GM19455 (cell line): ENCODE results near the gene TBC1D22A.

Experiments
- ATAC-seq: cut with Tn5 transposase; IDR thresholded peaks from one replicate; pipeline ENCODE4 v1.9.1; 2021; ENCODE audit not compliant: unreplicated experiment

TBC1D22A gene

DNA sequence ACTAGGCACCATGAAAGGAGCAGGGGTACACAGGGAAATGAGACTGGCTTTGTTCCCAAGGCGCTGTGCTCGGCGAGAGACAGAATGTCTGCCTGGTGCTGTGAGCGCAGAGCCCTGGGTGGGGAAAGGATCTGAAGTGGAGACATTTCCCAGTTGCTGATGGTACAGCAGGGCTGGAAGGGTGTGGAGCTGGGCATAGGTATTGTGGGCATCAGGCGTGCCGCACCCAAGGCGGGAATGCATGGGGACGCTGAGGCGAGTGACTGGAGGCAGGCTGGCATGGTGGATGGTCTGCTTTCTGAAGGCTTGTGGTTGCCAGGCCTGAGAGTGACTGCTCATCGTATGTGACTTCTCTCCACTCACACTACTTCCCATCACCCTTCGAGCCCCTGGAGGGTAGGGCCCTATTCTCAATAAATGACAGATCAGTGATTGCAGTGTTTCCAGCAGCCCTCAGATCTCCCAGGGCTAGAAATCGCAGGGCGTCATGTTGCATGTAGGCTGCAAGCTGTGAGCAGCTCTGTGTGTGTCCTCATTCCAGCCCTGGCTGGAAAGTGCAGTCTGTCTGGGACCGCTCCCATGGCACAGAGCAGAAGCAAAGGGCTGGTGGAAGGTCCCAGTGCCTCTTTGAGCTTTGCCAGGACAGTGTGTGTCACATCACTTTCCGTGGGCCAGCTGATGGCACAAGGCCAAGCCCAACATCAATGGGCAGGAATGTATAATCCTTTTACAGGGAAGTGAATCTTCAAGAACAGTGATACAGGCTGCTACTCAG, 67.7 kb downstream of the TBC1D22A start:
- ATAC-seq: no peak

DNA sequence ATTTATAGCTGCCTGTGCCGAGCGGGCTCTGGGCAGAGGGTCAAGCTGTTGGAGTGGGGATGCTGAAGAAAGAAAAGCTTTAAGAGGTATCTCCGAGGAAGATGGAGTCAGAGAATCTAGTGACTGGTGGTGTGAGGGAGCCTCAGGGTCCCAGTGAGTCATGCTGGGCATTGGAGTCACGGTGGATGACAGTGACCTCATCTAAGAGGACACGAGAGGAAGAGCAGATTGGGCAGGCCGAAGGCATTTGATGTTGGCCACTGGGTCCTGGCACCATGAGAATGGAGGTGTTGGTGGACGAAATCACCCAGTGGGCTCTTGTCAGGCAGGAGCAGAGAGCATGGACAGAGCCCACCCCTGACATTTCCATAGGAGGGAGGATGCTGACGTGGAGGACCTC, 68.4 kb downstream of the TBC1D22A start:
- ATAC-seq: no peak

DNA sequence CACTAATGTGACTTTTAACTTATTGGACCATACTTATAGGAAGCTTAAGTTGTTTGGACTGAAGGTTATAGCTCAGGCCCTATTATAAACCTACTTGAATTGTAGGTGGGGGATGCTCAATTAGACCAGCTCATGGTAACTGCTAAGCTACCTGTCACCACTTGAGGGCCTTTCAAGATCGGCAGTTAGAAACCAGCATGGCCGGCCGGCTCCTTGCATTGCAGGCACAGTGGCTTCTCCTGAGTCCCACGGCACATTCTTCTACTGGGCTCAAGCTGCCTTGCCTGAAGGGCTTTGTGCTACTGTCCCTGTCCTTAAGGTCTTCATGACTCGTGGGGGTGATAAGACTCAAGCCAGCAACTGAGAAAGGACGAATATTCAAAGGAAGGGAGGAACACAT, 70.8 kb downstream of the TBC1D22A start:
- no peak for ATAC-seq

DNA sequence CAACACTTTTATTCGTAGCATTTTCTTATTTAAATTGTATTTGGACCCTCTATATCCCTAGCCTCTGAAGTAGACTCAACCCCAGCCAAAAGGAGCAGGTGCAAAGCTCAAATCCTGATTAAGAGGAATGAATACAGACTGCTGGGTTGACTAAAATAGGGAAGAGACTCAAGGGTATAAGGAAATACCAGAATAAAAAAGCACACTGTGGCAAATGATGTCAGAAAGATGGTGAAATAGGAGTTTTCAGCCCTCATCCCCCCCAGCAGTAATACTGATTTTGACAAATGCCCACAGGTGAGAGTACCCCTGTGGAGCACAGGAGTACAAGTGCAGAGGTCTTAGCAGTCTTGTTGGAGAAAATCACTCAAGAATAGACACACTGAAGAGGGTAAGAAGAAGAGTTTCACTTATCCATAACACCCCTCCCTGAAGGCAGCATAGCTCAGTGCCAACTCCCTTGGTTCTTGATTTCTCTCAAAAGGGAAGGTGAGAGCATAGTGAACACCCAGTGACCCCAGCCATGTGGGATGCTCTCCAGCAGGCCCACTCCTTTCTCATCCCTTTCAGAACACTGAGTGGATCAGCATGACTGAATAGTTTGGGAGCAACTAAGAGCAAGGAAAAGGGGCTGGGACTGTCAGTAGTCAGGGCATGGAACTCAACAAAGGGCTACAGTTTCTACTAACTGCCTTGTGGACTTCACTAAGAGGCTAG, 71.7 kb downstream of the TBC1D22A start:
- no peak for ATAC-seq

DNA sequence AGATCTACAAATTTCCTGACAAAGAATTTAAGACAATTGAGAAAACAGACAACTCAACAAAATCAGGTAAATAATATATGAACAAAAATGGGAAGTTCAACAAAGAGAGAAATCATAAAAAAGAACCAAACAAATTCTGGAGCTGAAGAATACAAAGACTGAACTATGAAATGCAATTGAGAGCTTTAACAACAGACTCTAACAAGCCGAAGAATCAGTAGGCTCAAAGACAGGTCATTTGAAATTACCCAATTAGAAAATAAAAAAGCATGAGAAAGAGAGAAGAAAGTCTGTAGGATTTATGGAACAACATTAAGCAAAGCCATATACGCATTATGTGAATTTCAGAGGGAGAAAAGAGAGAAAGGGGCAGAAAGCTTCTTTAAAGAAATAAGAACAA, 72.8 kb downstream of the TBC1D22A start:
- no peak for ATAC-seq

DNA sequence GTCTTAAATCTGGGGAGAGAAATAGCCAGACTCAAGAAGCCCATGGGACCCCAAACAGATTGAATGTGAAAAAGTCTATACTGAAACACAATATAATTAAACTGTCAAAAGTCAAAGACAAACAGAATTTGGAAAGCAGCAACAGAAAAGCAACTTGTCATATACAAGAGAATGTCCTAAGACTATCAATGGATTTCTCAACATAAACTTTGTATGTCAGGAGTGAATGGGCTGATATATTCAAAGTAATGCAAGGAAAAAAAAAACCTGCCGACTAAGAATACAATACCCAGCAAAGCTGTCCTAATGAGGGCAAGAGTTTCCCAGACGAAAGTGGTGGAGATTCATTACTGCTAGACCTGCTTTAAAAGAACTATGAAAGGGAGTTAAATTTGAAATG, 73.2 kb downstream of the TBC1D22A start:
- ATAC-seq: no peak

DNA sequence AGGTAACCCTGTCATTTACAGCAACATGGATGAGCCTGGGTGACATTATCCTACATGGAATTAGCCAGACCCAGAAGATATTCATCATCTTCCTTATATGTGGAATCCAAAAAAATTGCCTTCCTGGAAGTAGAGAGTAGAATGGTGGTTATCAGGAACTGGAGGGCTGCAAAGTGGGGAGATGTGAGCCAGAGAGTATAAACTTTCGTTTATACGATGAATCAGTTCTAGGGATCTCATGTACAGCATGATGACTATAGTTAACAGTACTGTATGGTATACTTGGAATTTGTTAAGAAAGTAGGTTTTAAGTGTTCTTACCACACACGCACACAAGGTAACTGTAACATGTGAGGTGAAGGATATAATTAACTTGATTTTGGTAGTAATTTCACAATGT, 79.1 kb downstream of the TBC1D22A start:
- ATAC-seq: no peak

DNA sequence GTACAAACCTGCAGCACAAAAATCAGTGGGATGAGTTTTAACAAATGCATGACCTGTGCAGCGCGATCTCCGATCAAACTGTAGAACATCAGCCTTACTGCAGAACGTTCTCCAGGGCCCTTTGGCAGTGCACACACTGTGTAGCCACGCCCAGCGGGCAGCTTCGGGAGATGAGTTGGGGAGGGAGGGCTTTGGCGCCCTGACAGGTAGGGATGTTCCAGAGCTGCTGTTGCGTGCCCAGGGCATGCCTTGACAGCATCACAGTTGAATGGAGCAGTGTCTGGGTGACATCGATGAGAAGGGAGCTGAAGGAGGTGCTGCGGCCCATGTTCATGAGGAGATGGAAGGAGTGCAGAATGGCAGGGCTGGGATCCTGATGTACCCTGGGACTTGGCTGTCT, 80.2 kb downstream of the TBC1D22A start:
- no peak for ATAC-seq

DNA sequence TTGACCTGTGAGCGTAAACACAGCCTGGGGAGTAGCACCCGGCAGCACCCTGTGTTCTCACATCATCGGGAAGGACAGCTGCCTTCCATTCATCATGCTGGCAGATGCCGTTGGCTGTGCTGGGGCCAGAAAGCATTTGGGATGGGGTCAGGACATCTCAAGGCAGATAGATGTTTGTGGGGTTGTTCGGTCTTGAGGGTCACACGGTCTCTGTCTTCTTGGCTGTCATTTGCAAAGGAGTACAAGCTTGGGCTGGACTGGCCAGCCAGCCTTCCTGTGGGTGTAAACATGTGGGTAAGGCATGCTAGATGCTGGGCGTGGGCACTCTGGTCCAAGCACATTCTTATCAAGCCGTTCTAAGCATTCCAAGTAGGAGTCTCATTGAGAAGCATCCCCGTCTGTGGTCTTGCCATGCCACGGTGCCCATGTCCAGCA, 81.4 kb downstream of the TBC1D22A start:
- ATAC-seq: no peak

DNA sequence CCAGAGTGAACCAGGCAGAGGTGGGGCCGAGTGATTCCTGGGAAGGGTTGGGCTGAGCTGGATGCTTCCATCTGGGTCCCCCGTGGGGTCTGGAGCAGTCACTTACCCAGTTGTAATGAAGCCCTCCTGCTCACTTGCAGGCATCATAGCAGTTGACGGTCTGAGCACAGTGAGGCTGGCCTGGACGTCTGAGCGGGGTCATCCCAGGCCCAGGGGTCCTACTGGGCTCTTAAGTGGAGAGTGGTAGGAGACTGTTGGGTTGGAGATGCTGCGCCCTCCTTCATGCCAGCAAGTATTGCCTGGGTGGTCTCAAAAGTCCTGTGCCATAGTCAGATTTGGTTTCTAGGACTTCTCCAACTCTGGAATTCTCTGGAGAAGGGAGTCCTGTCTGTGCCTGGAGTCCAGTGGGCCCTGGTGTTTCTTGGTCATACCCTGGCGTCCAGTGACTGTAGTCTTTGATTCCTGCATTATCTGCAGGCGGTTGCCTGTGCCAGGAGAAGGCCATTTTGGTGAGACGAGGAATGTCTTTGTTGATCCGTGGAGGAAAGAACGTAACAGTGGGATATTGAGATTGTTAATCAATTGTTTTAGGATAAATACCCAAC, 82.3 kb downstream of the TBC1D22A start:
- no peak for ATAC-seq

DNA sequence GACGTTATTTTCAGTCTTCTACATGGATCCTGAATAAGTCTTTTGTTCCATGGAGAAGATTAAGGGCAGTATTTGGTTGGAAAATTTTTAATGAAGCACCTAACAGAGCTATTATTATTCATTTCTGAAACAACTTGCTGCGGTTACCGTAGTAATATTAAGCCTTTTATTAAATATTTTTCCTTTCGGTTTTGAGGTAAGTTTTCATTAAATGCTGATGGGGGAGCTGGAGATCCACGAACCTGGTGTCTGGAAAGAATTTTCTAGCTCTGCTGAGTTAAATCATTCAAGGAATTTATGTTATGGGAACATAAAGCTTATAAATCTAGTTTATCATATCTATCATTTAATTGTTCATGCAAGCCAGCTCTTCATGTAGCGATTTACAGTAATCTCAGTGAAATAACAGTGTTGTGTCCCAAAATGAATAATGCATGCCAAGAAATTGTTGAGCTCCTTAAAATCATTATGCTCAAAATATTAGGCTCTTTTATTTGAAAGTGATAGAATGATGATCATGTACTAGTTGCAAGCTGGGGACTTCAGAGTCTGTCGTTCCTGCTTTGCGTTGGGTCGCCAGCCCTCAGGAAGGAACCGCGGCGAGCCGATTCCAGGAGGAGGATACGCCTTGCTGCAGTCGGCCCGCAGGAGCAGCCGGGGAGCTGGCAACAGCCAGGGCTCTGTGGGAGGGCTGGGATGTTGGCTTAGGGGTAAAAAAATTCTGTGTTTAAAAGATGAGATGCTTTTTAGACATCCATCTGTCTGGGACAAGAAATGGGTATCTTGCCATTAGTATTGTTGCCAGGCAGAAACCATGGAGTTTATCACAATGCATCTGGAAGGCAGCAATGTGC, 83.1 kb downstream of the TBC1D22A start:
- no peak for ATAC-seq

DNA sequence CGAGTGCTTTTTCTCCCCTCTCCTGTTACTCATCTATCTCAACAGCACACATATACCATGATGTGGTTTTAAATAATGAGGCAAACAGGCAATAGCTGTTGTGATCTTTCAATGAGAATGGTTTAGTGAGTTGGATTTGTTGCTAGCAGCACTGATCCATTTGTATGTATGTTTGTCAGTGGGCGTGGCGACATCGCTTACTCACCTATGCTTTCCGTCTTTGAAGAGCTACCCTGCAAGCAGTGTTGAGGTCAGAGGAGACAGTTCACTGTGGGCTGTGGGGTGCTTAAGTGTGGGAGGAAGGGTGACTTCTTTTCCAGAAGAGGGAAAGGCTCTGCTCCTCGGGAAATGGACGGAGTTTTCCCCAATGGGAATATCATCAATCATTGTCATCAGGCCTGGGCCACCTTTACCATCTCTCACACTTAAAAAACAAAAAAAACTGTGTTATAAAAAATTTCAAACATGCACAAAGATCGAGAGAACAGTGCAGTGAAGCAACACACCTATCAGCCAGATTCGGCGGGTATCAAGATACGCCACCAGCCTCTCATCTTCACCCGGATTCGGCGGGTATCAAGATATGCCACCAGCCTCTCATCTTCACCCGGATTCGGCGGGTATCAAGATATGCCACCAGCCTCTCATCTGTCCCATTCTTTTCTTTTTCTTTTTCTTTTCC, 83.8 kb downstream of the TBC1D22A start:
- ATAC-seq: no peak

DNA sequence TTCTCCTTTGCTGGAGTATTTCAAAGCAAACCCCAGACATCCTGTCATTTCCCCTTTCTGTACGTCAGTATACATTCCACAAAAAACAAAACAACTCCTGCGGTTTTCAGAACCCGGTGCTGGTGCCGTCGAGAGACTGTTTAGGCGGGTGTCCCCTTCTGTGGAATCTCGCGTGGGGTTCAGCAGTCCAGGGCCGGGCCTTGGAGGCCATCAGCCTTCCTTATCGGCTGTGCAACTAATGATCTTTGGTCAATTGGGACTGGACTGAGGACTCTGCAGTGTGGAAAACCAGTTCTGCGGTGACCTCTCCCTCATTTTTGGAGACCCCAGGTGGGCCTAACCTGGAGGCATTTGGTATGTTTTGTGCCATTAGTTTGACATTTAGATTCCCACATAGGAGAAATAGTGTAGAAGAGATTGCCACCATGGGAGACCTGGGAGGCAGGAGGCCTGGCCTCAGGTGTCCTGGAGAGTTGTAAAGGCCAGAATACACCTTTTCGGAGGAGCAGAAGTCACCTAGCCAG, 84.4 kb downstream of the TBC1D22A start:
- no peak for ATAC-seq

DNA sequence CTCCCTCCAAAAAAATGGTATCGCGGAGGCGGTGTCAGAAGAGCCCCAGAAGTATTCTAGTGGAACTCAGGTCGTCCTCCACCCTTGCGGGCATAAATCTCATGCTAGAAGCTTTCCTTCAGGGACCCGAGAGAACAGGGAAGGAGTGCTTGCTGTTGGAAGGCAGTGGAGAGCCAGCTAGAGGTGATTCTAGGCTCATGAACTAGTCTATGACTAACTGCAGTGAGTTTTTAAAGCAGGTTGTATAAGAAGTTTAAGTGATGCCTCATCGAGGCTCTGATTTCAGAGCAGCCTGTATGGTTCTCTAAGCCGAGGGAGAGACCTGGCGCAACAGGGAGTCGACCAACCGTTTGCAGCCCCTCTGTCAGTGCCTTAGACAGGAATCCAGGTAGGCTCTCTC, 85.7 kb downstream of the TBC1D22A start:
- no peak for ATAC-seq

DNA sequence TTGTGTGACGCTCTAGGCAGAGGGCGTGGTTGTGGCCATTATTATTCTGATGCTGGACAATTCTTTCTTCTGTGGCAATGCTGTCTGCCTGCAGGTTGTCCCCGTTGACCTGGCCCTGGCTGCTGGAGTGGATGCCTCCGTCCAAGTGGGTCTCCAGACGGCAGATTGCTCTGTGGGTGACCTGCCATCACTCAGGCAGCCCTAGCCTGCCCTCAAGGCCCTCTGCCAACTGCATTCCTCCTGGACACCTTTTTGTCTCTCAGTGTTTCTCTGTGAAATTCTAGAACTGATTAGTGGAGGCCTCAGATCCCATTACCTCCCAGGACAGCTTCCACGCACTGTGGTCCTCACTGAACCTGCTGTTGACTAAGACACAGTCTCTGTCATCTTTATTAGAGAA, 86.7 kb downstream of the TBC1D22A start:
- ATAC-seq: no peak

DNA sequence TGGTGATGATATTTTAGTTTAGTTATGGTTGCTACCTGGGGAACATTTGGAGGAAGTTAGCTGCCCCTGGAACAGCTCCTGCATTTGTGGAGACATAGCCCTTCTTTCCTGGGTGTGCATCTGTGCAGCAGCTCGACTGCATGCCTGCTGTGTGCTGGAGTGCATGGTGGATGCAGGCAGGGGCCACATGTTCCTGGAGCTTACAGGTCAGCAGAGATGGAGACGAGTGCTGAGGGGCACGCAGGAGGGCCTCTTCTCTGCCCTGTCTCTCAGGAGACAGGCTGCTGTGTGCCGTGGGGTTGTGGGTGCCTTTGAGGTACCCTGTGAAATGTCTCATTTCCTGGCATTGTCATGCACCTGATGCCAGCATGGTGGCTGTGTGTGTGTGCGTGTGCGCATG, 87.5 kb downstream of the TBC1D22A start:
- no peak for ATAC-seq

DNA sequence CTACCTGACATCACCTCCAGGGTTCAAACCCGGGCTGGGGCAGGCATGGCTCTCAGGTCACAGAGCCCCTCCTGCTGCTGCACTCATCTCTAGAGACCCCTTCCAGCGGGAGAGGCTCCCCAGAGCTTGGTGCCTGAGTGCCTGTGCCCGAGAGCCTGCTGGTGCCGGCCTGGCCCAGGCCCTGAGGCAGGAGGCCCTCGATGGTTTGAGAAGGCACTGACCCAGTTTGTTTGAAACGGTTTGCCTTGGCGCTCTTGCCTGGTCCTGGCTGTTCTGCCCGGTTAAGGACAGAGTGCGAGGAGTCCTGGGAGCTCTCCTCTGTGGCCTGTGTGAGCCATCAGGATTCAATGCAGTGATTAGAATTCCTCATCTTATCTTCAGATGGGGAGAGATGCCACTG, 88.9 kb downstream of the TBC1D22A start:
- no peak for ATAC-seq

DNA sequence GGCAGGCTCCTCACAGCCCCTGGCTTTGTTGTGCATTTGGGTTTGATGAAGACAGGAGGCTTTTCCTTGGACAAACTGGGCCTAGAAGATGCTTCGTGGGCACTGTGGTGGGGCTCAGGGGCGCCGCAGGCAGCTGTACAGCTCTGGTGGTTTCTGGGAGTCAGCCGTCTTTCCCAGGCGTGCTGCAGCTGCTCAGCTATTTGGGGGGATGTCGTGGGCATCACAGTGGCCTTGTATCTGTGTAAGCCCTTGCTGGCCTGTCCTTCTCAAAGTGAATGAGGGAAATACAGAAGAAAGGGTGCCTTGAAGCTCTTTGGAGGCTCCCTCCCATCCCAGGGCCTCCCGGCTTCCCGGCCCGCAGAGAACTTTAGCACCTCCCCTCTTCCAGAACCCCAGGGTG, 89.5 kb downstream of the TBC1D22A start:
- ATAC-seq: no peak

DNA sequence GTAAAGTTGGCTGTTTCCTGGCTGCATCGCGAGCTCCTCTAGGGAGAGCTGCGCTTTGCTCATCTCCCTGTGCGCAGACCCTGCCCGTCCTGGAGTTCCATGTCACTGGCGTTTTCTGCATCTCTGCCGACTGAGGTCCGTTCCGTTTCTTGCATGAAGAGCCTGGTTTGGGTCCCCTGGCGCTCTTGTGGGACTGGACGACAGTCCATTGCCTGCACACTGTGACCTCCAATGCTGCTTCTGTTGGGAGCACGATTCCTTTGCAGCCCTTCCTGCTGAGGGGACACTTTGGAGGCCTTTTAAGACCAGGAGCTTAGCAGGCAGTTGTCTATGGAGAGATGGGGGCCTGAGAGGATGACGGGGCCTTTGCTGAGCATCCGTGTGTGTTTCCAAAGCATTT, 90.3 kb downstream of the TBC1D22A start:
- ATAC-seq: no peak

DNA sequence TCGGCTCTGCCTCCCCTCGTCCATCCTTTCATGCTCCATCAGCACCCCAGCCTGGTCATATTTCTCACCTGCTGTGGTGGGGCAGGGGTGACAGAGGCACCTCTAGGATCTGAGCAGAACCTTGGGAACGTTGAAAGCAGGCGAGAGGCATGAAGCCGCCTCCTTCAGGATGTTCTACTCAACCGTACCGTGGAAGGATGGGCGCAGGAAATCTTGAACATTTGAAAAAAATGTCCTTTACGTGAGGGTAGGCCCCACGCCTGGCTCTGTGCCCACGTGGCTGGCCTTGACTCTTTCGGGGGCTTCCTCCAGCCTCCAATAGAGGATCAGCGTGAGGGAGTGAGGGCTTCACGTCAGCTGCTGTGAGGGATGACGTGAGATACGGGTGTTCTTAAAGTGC, 90.7 kb downstream of the TBC1D22A start:
- no peak for ATAC-seq
